ENCODE results near the gene CRLF1. TPM values are rescaled to one million over a fixed set of nuclear protein-coding genes. Genes with fewer than 3 reads are reported as not detected.
A peak's percentile ranks its signal among the peaks of the same experiment; 100 is the strongest.

CRLF1 gene
- total RNA-seq, 1 experiment from 2014 or later = 16.2 TPM

DNA sequence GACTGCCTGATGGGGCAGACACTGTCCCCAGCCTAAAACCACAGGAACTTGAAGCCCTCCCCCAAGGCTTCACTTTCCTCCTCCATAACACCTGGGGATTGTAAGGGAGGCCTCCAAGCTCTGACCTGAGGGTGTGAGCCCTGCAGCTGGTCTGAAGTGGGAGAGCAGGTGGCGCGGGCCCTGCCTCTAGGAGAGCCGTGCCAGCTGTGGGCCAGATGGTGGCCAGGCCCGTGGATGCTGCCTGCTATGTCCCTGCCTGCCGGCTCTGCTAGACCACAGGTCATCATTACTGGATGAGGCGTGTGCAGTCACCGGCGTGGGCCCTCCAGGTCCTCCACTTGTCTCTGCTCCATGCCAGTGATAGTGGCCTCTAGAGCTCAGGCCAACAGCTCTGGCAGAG, 26.7 kb upstream of the CRLF1 start:
- Histone ChIP-seq H4K20me1 (ENCODE audit: control insufficient read depth, insufficient read depth, insufficient read length) (no peaks in the 10 kb centered on the region), H3K9ac (ENCODE audit: extremely low read depth, insufficient read length, low read length) (no peak overlapping the region), H3K23ac (ENCODE audit: insufficient read length, low read depth, low read length) (no peak overlapping the region), H4K8ac (replicated peaks; ENCODE audit: insufficient read length, low read depth, low read length) (no peak overlapping the region), H3K56ac (ENCODE audit: insufficient read length, low read depth, low read length) (no peak overlapping the region), H3K4me1 (ENCODE audit: insufficient read depth, low read length) (peaks cover 3% of the 10 kb centered on the region; the same call in 1 of the 2 replicates), H3K4me2 (ENCODE audit: insufficient read depth, insufficient read length, low read length) (no peak overlapping the region), H3K18ac (ENCODE audit: insufficient read length, low read depth, low read length) (no peak overlapping the region), H2AK5ac (ENCODE audit: insufficient read length, low read length) (no peak overlapping the region), H3K4ac (ENCODE audit: low read depth, low read length) (no peak overlapping the region), H3K14ac (ENCODE audit: insufficient read depth, low read length) (no peak overlapping the region; the same call in 1 of the 2 replicates), H2AFZ (ENCODE audit: low read length) (no peak overlapping the region), H4K91ac (ENCODE audit: insufficient read length, low read depth, low read length) (no peak overlapping the region), H3K27me3 (ENCODE audit: insufficient read depth, low read length) (no peaks in the 10 kb centered on the region), H3K23me2 (ENCODE audit: insufficient read length, low read depth, low read length, poor library complexity, severe bottlenecking) (peaks cover 7% of the 10 kb centered on the region), H2BK20ac (ENCODE audit: low read depth, low read length, poor library complexity, severe bottlenecking) (no peak overlapping the region), H3K27ac (ENCODE audit: insufficient read length, low read depth, low read length) (no peak overlapping the region), H2BK5ac (ENCODE audit: insufficient read length, low read length) (no peak overlapping the region), H4K5ac (ENCODE audit: insufficient read length, low read depth, low read length) (no peak overlapping the region), H3K79me1 (ENCODE audit: insufficient read depth, low read depth, low read length, poor library complexity, severe bottlenecking) (peaks cover 1% of the 10 kb centered on the region), H3T11ph (ENCODE audit: low read length) (no peak overlapping the region), H2BK120ac (ENCODE audit: low read depth, low read length, poor library complexity, severe bottlenecking) (no peak overlapping the region), H2BK15ac (ENCODE audit: low read depth, low read length) (no peak overlapping the region), H3K79me2 (ENCODE audit: insufficient read depth, low read length) (no peaks in the 10 kb centered on the region), H3K9me3 (ENCODE audit: control insufficient read depth, low read depth, low read length) (no peaks in the 10 kb centered on the region), H2BK12ac (ENCODE audit: insufficient read length, low read depth, low read length) (no peak overlapping the region)
- Mint-ChIP-seq H3K36me3 (ENCODE audit: insufficient read depth in 1 of 3, low read depth in 3 of 3) (no peaks in the 10 kb centered on the region), H3K9me3 (no peaks in the 10 kb centered on the region; a peak in 1 of 5 replicates), H3K27ac (peak overlapping the region in 1 of 3 experiments; percentile 40; a peak in 2 of 7 replicates), H3K27me3 (ENCODE audit: low read depth) (peaks cover 48% of the 10 kb centered on the region), H3K4me3 (no peak overlapping the region), H3K4me1 (peaks cover 9 to 17% of the 10 kb centered on the region in 2 experiments)
- no peak for DNase-seq
- TF ChIP-seq CTCF (conservative IDR thresholded peaks at IDR 0.05) = no peak
- no CpG with 5 or more reads among the region's 8 CpGs for WGBS (ENCODE audit: extremely low coverage, insufficient read length, low lambda C conversion rate)

All from H9 (cell line).